SK-N-SH treated with all-trans-retinoic acid at 6 μM for 48 hours (cell line): ENCODE results near the gene NALCN.

Experiments used
- ATAC-seq: fragments of 200-7000 bp; cut with Tn5 transposase; 3 replicates; pipeline ENCODE4 v1.9.1; 2020; ENCODE audit warnings: mild to moderate bottlenecking, moderate library complexity
- ARNTL ChIP-seq: fragments of 450-650 bp; formaldehyde crosslinking; IDR thresholded peaks from 2 replicates; pipeline ENCODE4 v1.5.0; 2020; ENCODE audit warnings: low read depth, mild to moderate bottlenecking, moderate library complexity, borderline replicate concordance
- BACH2 ChIP-seq: fragments of 250-450 bp; sonication (Bioruptor Pico); IDR thresholded peaks from 2 replicates; pipeline ENCODE4 v1.9.0; 2021; ENCODE audit warnings: mild to moderate bottlenecking, borderline replicate concordance
- CSDC2 ChIP-seq: fragments of 250-450 bp; sonication (Bioruptor Pico); IDR thresholded peaks from 2 replicates; pipeline ENCODE4 v1.5.0; 2020; ENCODE audit warnings: mild to moderate bottlenecking, moderate library complexity
- CSRNP3 ChIP-seq: fragments of 250-450 bp; sonication (Bioruptor Pico); IDR thresholded peaks from 2 replicates; pipeline ENCODE4 v1.5.1; 2021; ENCODE audit warnings: mild to moderate bottlenecking, moderate library complexity
- ESRRG ChIP-seq: fragments of 250-450 bp; sonication (Bioruptor Pico); IDR thresholded peaks from 2 replicates; pipeline ENCODE4 v1.6.1; 2021; ENCODE audit warnings: mild to moderate bottlenecking
- GLIS3 ChIP-seq: fragments of 250-450 bp; sonication (Bioruptor Pico); IDR thresholded peaks from 2 replicates; pipeline ENCODE4 v1.5.0; 2020; ENCODE audit warnings: mild to moderate bottlenecking, moderate library complexity
- ISL1 ChIP-seq: fragments of 250-450 bp; sonication (Bioruptor Pico); IDR thresholded peaks from 2 replicates; pipeline ENCODE4 v2.1.2; 2022; ENCODE audit warnings: mild to moderate bottlenecking, moderate library complexity
- PATZ1 ChIP-seq: fragments of 250-450 bp; sonication (Bioruptor Pico); IDR thresholded peaks from 2 replicates; pipeline ENCODE4 v1.8.0; 2020; ENCODE audit warnings: mild to moderate bottlenecking, moderate library complexity, borderline replicate concordance
- PPARA ChIP-seq: fragments of 250-450 bp; sonication (Bioruptor Pico); IDR thresholded peaks from 2 replicates; pipeline ENCODE4 v1.5.0; 2020; ENCODE audit warnings: mild to moderate bottlenecking, borderline replicate concordance
- SNAI2 ChIP-seq: fragments of 250-450 bp; sonication (Bioruptor Pico); IDR thresholded peaks from 2 replicates; pipeline ENCODE4 v1.5.0; 2020; ENCODE audit warnings: mild to moderate bottlenecking, moderate library complexity
- TCF4 ChIP-seq: fragments of 250-450 bp; sonication (Bioruptor Pico); IDR thresholded peaks from 2 replicates; pipeline ENCODE4 v1.8.0; 2021; ENCODE audit warnings: mild to moderate bottlenecking, moderate library complexity, borderline replicate concordance
- TOX ChIP-seq: fragments of 250-450 bp; sonication (Bioruptor Pico); IDR thresholded peaks from 2 replicates; pipeline ENCODE4 v1.8.0; 2021; ENCODE audit warnings: mild to moderate bottlenecking, moderate library complexity, borderline replicate concordance
- ZC3H10 ChIP-seq: fragments of 250-450 bp; sonication (Bioruptor Pico); IDR thresholded peaks from 2 replicates; pipeline ENCODE4 v1.5.1; 2021; ENCODE audit warnings: mild to moderate bottlenecking, moderate library complexity
- ZFP3 ChIP-seq: fragments of 250-450 bp; sonication (Bioruptor Pico); IDR thresholded peaks from 2 replicates; pipeline ENCODE4 v1.5.0; 2020; ENCODE audit warnings: mild to moderate bottlenecking, moderate library complexity
- ZFP30 ChIP-seq: fragments of 450-650 bp; formaldehyde crosslinking; IDR thresholded peaks from 2 replicates; pipeline ENCODE4 v1.5.0; 2022; ENCODE audit warnings: mild to moderate bottlenecking, moderate library complexity
- ZNF70 ChIP-seq: fragments of 450-650 bp; formaldehyde crosslinking; IDR thresholded peaks from 2 replicates; pipeline ENCODE4 v1.5.0; 2020; ENCODE audit warnings: mild to moderate bottlenecking, moderate library complexity
- TF ChIP-seq, protein P1 (sequence below): fragments of 250-450 bp; sonication (Bioruptor Pico); IDR thresholded peaks from 2 replicates; pipeline ENCODE4 v1.5.0; 2020; ENCODE audit warnings: mild to moderate bottlenecking, moderate library complexity
- TF ChIP-seq, protein P2 (sequence below): fragments of 250-450 bp; sonication (Bioruptor Pico); IDR thresholded peaks from 2 replicates; pipeline ENCODE4 v1.8.0; 2021; ENCODE audit warnings: low read depth, mild to moderate bottlenecking, moderate library complexity, borderline replicate concordance

Gene NALCN

GRCh38 chr13:101144808-101145419 lies 271.4 kb downstream of the NALCN start:
- TF ChIP-seq CSDC2 (CRISPR knock-in tag) (no peak), ZNF70 (no peak), ZFP3 (CRISPR knock-in tag) (no peak), PATZ1 (CRISPR knock-in tag) (no peak), TOX (CRISPR knock-in tag) (no peak), CSRNP3 (CRISPR knock-in tag) (no peak), BACH2 (CRISPR knock-in tag) (no peak), ZC3H10 (no peak), SNAI2 (CRISPR knock-in tag) (no peak), ISL1 (no peak), ESRRG (no peak)
- TF ChIP-seq, protein P1, sequence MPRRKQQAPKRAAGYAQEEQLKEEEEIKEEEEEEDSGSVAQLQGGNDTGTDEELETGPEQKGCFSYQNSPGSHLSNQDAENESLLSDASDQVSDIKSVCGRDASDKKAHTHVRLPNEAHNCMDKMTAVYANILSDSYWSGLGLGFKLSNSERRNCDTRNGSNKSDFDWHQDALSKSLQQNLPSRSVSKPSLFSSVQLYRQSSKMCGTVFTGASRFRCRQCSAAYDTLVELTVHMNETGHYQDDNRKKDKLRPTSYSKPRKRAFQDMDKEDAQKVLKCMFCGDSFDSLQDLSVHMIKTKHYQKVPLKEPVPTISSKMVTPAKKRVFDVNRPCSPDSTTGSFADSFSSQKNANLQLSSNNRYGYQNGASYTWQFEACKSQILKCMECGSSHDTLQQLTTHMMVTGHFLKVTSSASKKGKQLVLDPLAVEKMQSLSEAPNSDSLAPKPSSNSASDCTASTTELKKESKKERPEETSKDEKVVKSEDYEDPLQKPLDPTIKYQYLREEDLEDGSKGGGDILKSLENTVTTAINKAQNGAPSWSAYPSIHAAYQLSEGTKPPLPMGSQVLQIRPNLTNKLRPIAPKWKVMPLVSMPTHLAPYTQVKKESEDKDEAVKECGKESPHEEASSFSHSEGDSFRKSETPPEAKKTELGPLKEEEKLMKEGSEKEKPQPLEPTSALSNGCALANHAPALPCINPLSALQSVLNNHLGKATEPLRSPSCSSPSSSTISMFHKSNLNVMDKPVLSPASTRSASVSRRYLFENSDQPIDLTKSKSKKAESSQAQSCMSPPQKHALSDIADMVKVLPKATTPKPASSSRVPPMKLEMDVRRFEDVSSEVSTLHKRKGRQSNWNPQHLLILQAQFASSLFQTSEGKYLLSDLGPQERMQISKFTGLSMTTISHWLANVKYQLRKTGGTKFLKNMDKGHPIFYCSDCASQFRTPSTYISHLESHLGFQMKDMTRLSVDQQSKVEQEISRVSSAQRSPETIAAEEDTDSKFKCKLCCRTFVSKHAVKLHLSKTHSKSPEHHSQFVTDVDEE (CRISPR knock-in tag): no peak
- TF ChIP-seq, protein P2, sequence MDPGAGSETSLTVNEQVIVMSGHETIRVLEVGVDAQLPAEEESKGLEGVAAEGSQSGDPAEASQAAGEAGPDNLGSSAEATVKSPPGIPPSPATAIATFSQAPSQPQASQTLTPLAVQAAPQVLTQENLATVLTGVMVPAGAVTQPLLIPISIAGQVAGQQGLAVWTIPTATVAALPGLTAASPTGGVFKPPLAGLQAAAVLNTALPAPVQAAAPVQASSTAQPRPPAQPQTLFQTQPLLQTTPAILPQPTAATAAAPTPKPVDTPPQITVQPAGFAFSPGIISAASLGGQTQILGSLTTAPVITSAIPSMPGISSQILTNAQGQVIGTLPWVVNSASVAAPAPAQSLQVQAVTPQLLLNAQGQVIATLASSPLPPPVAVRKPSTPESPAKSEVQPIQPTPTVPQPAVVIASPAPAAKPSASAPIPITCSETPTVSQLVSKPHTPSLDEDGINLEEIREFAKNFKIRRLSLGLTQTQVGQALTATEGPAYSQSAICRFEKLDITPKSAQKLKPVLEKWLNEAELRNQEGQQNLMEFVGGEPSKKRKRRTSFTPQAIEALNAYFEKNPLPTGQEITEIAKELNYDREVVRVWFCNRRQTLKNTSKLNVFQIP (CRISPR knock-in tag): no peak
- ATAC-seq: peak; percentile 79

DNA sequence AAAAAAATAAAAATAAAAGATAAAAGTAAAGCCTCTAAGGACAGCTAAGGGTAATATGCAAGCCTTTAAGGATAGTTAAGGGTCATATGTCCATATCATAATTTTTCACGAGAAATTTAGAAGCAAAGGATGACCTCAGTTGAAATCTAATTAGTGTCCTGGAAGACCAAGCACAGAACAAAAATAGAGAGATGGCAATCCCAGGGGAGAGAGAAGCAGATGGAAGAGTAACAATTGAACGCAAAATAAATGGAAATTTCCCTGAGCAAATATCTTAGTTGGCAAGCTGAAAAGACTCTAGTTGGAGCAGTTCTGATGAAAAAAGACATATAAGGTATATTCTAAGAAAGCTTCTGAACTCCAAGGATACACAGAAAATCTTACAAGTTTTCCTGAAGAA lies 275.4 kb downstream of the NALCN start:
- no peak for TF ChIP-seq ZC3H10
- no peak for TF ChIP-seq CSRNP3 (CRISPR knock-in tag)
- TF ChIP-seq PPARA (CRISPR knock-in tag): no peak
- TF ChIP-seq, protein P2 (CRISPR knock-in tag): no peak
- no peak for TF ChIP-seq ZFP3 (CRISPR knock-in tag)
- no peak for TF ChIP-seq GLIS3 (CRISPR knock-in tag)
- TF ChIP-seq ARNTL (CRISPR knock-in tag): no peak
- TF ChIP-seq ISL1: no peak
- no peak for TF ChIP-seq TCF4 (CRISPR knock-in tag)
- TF ChIP-seq ZFP30: no peak
- no peak for TF ChIP-seq PATZ1 (CRISPR knock-in tag)
- no peak for ATAC-seq
